ENCODE measurements around the gene CLEC3A.

DNA sequence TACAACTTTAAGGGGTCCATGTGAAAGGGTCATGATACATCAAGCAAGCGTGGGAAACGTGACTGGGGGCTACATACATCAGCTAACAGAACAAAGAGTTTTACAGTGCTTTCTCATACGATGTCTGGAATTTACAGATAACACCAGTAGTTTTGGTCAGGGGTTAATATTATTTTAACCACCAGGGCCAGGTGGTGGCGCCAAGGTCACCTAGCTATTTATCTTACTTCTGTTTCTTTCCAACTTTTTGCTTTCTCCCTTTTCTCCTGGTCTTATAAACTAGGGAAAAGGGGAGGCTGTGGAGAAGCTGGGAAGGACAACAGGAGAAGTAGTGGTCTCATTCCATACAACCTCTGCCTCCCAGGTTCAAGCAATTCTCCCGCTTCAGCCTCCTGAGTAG, 37.9 kb downstream of the CLEC3A start:
- TF ChIP-seq, protein P1, sequence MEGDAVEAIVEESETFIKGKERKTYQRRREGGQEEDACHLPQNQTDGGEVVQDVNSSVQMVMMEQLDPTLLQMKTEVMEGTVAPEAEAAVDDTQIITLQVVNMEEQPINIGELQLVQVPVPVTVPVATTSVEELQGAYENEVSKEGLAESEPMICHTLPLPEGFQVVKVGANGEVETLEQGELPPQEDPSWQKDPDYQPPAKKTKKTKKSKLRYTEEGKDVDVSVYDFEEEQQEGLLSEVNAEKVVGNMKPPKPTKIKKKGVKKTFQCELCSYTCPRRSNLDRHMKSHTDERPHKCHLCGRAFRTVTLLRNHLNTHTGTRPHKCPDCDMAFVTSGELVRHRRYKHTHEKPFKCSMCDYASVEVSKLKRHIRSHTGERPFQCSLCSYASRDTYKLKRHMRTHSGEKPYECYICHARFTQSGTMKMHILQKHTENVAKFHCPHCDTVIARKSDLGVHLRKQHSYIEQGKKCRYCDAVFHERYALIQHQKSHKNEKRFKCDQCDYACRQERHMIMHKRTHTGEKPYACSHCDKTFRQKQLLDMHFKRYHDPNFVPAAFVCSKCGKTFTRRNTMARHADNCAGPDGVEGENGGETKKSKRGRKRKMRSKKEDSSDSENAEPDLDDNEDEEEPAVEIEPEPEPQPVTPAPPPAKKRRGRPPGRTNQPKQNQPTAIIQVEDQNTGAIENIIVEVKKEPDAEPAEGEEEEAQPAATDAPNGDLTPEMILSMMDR (IDR thresholded peaks at IDR 0.05): no peak
- TF ChIP-seq EZH2 (IDR thresholded peaks at IDR 0.05; ENCODE audit: borderline replicate concordance, insufficient read depth, low read depth, low read length, poor library complexity, severe bottlenecking): no peak

Data from B cell (primary cell).